ENCODE measurements around the gene NCBP2L. TPM values are rescaled to one million over a fixed set of nuclear protein-coding genes. Genes with fewer than 3 reads are reported as not detected.
A peak's percentile ranks its signal among the peaks of the same experiment; 100 is the strongest.

Gene NCBP2L
- total RNA-seq, result under 0.01 TPM

GRCh38 chrX:107777536-107777832, at the start of gene NCBP2L:
Gene NCBP2L (plus strand): TSS chrX:107777733. CDS start chrX:107794221, 16,488 bp downstream.
- no peak for DNase-seq (ENCODE audit: low read depth in 2 of 3, low spot score in 2 of 3)

DNA sequence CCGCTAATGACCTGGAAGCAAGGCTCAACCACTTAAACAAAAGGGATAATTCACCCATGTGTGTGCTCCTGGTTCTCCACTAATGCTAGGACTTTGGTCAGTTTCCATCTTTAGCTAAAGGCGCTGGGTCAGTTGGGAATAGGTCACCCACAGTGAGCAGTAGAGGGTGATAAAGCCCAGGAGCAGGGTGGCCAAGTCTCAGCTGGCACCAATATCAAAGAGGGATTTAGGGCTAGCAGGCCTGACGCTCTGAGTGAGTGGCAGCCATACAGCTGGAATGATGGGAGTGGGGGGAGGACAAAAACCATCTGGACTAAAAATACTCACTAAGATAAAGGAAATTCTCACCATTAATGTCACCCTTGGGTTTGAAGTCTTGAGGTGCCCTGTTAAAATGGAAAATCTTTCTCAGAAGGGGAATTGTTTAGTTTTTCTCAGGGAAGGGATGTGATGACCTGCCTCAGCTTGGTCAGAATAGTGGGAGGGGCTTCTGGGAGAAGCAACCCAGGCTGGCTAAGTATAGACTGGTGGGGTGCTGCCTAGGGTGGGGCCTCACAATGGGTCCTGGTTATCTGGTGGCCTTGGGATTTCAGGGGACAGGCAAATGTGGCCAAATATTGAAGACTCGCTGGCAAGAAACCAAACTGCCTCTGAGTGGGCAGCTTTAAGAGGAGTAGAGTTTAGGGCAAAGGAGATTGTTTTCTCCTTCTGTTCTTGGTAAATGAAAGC, 49.0 kb upstream of the NCBP2L start:
- no peak for DNase-seq (ENCODE audit: low read depth in 2 of 3, low spot score in 2 of 3)

GRCh38 chrX:107729558-107730297, 47.8 kb upstream of the NCBP2L start:
- DNase-seq (ENCODE audit: low read depth in 2 of 3, low spot score in 2 of 3), result no peak

DNA sequence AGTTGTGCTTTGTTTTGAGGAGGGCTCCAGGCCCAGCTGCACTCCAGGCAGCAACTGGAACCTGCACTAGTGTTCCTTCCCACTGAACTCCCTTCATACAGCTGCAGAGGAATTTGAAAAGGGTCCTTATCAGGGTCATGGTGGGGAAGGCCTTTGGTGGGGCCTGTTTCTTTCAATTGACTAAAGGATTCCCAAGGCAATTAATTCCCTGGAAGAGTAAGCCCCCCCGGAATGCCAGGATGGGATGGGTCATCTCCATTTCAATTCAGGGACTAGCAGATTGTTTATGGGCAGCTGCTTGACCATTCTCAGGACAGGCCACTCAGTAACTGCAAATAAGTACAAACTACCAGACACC, 47.3 kb upstream of the NCBP2L start:
- DNase-seq (ENCODE audit: low read depth in 2 of 3, low spot score in 2 of 3), result no peak

DNA sequence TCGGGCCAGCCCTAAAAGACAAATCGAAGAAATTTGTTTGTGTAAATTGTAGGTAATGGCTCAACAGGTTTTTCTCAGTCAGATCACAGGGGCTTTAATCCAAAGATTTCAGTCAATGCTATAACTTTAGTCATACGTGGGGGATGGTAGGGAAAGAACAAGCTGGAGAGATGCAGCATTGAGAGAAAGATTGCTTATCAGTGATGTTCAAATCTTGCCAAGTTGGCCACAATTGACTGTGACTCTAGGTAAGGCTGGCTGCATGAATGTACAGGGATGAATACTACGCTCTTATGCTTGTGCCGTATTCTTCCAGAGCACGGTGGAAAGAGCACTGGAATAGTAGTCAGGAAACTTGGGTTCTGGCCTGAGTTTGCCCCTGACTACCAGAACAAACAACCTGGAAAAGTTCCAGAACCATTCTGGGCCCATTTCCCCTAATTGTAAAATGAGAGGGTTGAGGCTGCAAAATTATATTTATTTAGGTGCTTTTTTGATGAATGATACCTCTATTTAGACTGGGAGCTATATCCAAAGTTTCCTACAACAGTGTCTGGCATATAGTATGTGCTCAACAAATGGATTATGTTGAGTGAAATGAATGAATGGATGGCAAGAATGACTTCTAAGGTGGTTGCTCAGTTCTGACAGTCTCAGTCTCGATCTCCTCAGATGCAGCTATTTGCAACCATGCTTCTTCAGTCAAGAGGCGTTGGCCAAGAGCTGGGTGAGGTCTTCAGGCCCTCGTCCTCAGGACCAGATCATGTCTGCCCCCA, 46.4 kb upstream of the NCBP2L start:
- no peak for DNase-seq (ENCODE audit: low read depth in 2 of 3, low spot score in 2 of 3)

GRCh38 chrX:107731831-107732502, 45.6 kb upstream of the NCBP2L start:
- DNase-seq (ENCODE audit: low read depth in 2 of 3, low spot score in 2 of 3), result peak in 1 of 3 donors; percentile 29

GRCh38 chrX:107733686-107734085, 43.8 kb upstream of the NCBP2L start:
- no peak for DNase-seq (ENCODE audit: low read depth in 2 of 3, low spot score in 2 of 3)

DNA sequence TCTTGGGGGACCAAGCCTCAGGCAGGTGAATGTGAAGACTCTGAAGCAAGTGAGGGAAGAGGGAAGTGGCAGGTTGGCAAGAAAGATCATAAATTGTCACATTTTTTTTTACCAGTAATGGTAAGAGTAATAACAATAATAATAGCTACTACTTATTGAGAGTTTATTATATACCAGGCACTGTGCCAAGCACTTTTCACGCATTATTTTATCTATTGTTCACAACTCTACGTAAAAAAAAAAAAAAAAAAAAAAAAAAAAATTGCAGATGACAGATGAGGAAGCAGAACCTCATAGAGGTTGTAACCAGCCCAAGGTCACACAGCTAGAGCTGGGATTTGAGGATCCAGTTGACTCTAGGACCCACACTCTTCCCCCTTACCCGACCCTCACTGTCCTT, 42.9 kb upstream of the NCBP2L start:
- no peak for DNase-seq (ENCODE audit: low read depth in 2 of 3, low spot score in 2 of 3)

GRCh38 chrX:107736781-107737531, 40.6 kb upstream of the NCBP2L start:
- no peak for DNase-seq (ENCODE audit: low read depth in 2 of 3, low spot score in 2 of 3)

- no peak for DNase-seq (ENCODE audit: low read depth in 2 of 3, low spot score in 2 of 3)
Observed at GRCh38 chrX:107738272-107738671, 39.3 kb upstream of the NCBP2L start.

DNA sequence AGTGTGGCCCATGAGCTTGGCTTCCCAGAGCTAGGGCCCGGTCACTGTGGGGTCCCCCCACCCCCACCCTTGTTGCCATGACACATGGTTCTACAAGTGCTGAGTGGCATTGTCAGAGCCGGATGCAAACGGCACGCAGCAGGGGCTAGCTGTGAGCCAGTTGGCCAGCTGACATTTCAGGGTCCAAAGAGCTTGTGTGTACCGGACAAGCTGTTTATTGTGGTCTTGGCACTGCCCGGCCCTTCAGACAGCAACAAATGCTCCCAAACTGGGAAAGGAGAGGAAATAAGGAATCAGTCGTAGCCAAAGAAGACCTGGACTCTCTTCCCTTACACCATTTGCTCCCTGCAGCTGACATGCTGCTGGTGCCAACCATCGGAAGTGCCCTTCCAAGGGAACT, 38.8 kb upstream of the NCBP2L start:
- DNase-seq (ENCODE audit: low read depth in 2 of 3, low spot score in 2 of 3), result no peak

DNA sequence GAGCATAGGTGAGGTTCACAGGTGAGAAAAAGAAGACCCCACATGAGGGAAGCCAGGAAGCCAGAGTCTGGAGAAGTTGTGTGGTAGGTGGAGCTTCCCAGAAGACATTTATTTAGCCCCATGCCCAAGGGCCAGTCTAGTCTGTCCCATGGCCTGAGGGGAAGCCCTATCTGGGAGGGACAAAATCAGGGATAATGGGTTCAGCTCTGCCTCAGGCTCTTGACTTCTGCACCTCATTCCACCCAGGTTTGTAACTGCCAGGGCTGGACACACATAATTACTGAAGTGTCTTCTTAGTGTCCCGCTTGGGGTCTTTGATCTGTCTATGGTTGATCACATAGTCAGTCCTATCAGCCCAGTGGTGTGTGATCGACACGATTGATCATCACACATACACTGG, 38.0 kb upstream of the NCBP2L start:
- no peak for DNase-seq (ENCODE audit: low read depth in 2 of 3, low spot score in 2 of 3)

GRCh38 chrX:107741404-107741790, 36.1 kb upstream of the NCBP2L start:
- DNase-seq (ENCODE audit: low read depth in 2 of 3, low spot score in 2 of 3), result no peak

GRCh38 chrX:107742700-107743191, 34.8 kb upstream of the NCBP2L start:
- no peak for DNase-seq (ENCODE audit: low read depth in 2 of 3, low spot score in 2 of 3)

- DNase-seq (ENCODE audit: low read depth in 2 of 3, low spot score in 2 of 3), result no peak
Observed at GRCh38 chrX:107743995-107744394, 33.5 kb upstream of the NCBP2L start.

- no peak for DNase-seq (ENCODE audit: low read depth in 2 of 3, low spot score in 2 of 3)
Observed at GRCh38 chrX:107744868-107745267, 32.7 kb upstream of the NCBP2L start.

DNA sequence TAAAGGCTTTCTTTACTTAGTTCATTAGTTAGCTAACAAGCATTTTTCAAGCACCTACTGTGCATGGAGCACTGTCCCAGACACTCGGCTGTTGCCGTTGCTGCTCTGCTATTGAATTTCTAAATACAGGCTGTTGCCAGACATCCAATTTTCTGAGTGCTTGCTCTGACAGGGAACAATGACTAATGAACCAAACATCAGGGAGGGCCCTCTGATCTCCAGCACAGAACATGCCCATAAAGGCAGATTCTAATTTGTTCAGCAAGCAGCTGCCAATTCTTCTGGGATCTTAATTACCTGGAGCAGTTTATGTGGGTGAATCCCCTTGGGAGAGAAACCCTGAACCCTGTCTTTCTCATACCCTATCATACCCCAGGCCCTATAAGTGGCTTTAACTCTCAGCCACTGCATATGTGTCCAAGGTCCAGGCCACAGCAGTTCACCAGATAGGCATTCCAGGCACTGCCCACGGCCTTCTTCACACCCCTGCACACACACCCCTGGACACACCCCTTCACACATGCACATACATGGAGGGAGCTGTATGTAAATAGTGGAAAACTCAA, 29.9 kb upstream of the NCBP2L start:
- no peak for DNase-seq (ENCODE audit: low read depth in 2 of 3, low spot score in 2 of 3)

DNA sequence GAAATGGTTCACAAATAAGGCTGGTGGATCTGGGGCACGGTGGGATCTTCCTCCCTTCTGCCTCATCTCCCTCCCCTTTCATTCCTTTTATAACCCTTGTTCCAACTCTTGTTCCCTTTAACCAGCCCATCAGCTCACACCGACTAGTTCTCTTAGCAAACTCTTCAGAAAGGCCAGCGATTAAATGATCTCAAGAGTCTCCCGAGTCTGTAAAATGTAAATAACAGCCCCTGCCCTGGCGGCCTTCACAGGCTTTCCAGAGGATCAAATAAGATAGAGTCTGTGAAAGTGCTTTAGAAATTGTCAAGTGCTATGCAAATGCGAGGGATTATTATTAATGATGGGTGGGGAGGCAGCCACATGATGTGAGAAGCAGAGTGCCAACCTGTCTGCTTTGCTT, 29.0 kb upstream of the NCBP2L start:
- no peak for DNase-seq (ENCODE audit: low read depth in 2 of 3, low spot score in 2 of 3)

- DNase-seq (ENCODE audit: low read depth in 2 of 3, low spot score in 2 of 3), result no peak
Observed at GRCh38 chrX:107750263-107750662, 27.3 kb upstream of the NCBP2L start.

DNA sequence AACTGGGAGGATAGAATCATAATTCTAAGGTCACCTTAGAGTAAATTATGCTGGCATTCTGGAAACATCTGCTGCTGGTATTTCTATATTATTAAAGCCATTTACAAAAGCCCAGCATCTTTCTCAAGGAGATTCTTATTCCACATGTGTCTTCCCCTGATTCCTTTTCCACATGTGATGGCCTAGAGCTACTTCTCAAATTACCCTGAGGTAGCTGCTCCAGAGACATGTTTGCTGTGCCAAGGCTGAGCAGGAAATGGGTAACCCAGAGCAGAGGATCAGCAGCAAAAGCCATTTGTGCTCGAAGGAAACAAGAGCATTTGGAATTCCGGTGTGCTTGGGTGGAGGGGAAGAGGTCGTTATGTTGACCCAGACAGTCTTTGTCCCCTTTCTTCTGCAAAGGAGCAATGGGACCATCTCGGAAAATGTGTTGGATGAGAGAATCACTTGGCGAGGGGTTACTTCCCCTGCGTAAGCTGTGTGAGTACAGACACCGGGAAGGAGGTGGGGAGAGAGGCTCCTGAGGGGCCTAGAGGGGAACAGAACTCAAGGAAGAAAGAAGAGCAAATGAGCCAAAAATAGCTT, 26.6 kb upstream of the NCBP2L start:
- DNase-seq (ENCODE audit: low read depth in 2 of 3, low spot score in 2 of 3), result no peak
